K562 (cell line): Measurements from ENCODE around the gene B3GALT4. TPM values are rescaled to one million over a fixed set of nuclear protein-coding genes. Genes with fewer than 3 reads are reported as not detected.

ENCODE experiments used
- CTCF ChIP-seq, 3 experiments: IDR thresholded peaks in 2 of 3; conservative IDR thresholded peaks in 1 of 3; 2 replicates each; pipeline ENCODE4 v1.5.1; 2011 to 2012; ENCODE audit warnings: low read length in 3 of 3, mild to moderate bottlenecking in 3 of 3, control low read depth in 2 of 3, improper control_type of control experiment in 1 of 3, inconsistent platforms in 1 of 3, low read depth in 1 of 3, mixed read lengths in 1 of 3, moderate library complexity in 1 of 3; ENCODE audit not compliant: insufficient read depth in 2 of 3
- FOXO4 ChIP-seq: fragments of 450-650 bp; formaldehyde crosslinking; IDR thresholded peaks from 2 replicates; pipeline ENCODE4 v1.4.0; 2020; ENCODE audit warnings: mild to moderate bottlenecking, moderate library complexity
- GABPA ChIP-seq: fragments of 200-800 bp; sonication (Bioruptor generic); conservative IDR thresholded peaks from 2 replicates; pipeline ENCODE4 v1.6.1; 2016; ENCODE audit warnings: low read depth, missing genetic modification characterization, missing compliant biosample characterization
- HCFC1 ChIP-seq: IDR thresholded peaks from 2 replicates; pipeline ENCODE4 v1.6.1; 2012; ENCODE audit warnings: low read depth, low read length, improper control_type of control experiment
- KLF13 ChIP-seq: fragments of 450-650 bp; IDR thresholded peaks from 2 replicates; pipeline ENCODE4 v1.6.1; 2016; ENCODE audit warnings: missing genetic modification characterization, low read depth, mild to moderate bottlenecking, missing compliant biosample characterization, moderate library complexity, borderline replicate concordance
- NFATC3 ChIP-seq: fragments of 450-650 bp; IDR thresholded peaks from 2 replicates; pipeline ENCODE4 v1.6.1; 2017; ENCODE audit warnings: mild to moderate bottlenecking
- NFIC ChIP-seq: fragments of 450-650 bp; IDR thresholded peaks from 2 replicates; pipeline ENCODE4 v1.6.1; 2017; ENCODE audit warnings: mild to moderate bottlenecking, inconsistent platforms
- PHF20 ChIP-seq: fragments of 450-650 bp; IDR thresholded peaks from 2 replicates; pipeline ENCODE4 v1.6.1; 2018; ENCODE audit not compliant: partially characterized antibody
- RBM14 ChIP-seq: fragments of 200-400 bp; formaldehyde crosslinking; IDR thresholded peaks from 2 replicates; pipeline ENCODE4 v1.6.1; 2018; ENCODE audit warnings: low read depth, mild to moderate bottlenecking, low read length, moderate library complexity, borderline replicate concordance; ENCODE audit not compliant: insufficient read depth
- UBTF ChIP-seq, 2 experiments: IDR thresholded peaks; 2 replicates each; pipeline ENCODE4 v1.6.1; 2012; ENCODE audit warnings: improper control_type of control experiment in 2 of 2, low read depth in 2 of 2, low read length in 2 of 2, borderline replicate concordance in 1 of 2
- ZNF311 ChIP-seq: fragments of 250-450 bp; sonication (Bioruptor Pico); IDR thresholded peaks from 2 replicates; pipeline ENCODE4 v1.4.0; 2020; ENCODE audit warnings: mild to moderate bottlenecking, moderate library complexity
- ZNF407 ChIP-seq: fragments of 450-650 bp; IDR thresholded peaks from 2 replicates; pipeline ENCODE4 v1.6.1; 2016; ENCODE audit warnings: low read depth
- polyA plus RNA-seq, 8 experiments: library from polyadenylated mRNA; depleted of rRNA in 4 of 8; stranded (reverse) in 5 of 8; unstranded in 3 of 8; fragments of >200 nt; fragmentation: Nextera tagmentation in 2 of 8; fragmentation: Illumina TruSeq in 1 of 8; extraction: Ambion mirVana in 2 of 8; extraction: Trizol in 1 of 8; gene quantifications; 2 replicates each; pipeline versions ENCODE4 v1.2.1 to v1.2.3, GENCODE V29; 2011 to 2014; ENCODE audit warnings: inconsistent platforms in 1 of 8, missing spikeins in 1 of 8
- total RNA-seq, 7 experiments: library from RNA; depleted of rRNA in 6 of 7; stranded (reverse); fragments of >200 nt in 6 of 7; fragmentation: Illumina TruSeq in 2 of 7; extraction: Trizol in 2 of 7; gene quantifications; 2 replicates each; pipeline versions ENCODE4 v1.2.1 to v1.2.3, GENCODE V29; 2011 to 2021; ENCODE audit warnings: low replicate concordance in 1 of 7

B3GALT4 gene
- total and polyA plus RNA-seq, 9 of the 15 experiments (the other 6 are each of a cell fraction or from before 2014, with no cell fraction given): 0.11 to 1.3 (median 0.53) TPM; not detected in 1

- TF ChIP-seq ZNF407: no peak
- no peak for TF ChIP-seq NFATC3
- TF ChIP-seq CTCF (IDR thresholded peaks at IDR 0.05 in 2 of 3, conservative IDR thresholded peaks at IDR 0.05 in 1 of 3; ENCODE audit: insufficient read depth in 2 of 3, low read depth in 1 of 3, low read length in 3 of 3): 0 out of 6 replicates have a peak, but pooled peaks of 1 of the 3 experiments have one; percentile 2
- TF ChIP-seq RBM14: no peak
- no peak for TF ChIP-seq HCFC1
- TF ChIP-seq FOXO4: no peak
- TF ChIP-seq PHF20: no peak
- TF ChIP-seq ZNF311: no peak
- TF ChIP-seq KLF13 (tag): no peak
- no peak for TF ChIP-seq NFIC
- TF ChIP-seq UBTF (IDR thresholded peaks at IDR 0.05; ENCODE audit: borderline replicate concordance in 1 of 2, low read depth in 2 of 2, low read length in 2 of 2): no peak
- 0 out of 2 replicates have a peak, but pooled peaks have one; percentile 10 for TF ChIP-seq GABPA (tag)
These were observed 41.6 kb downstream of the B3GALT4 start (continued) for GRCh38 chr6:33318426-33319073.
